ENCODE data around the gene VAT1L. TPM values are rescaled to one million over a fixed set of nuclear protein-coding genes. Genes with fewer than 3 reads are reported as not detected.

The VAT1L gene
- total and polyA plus RNA-seq, 10 of the 15 experiments (the other 5 are each of a cell fraction or from before 2014, with no cell fraction given), result 0.06 to 0.18 (median 0.10) TPM; not detected in 5

- Histone ChIP-seq H3K4me1 (ENCODE audit: control insufficient read depth, insufficient read depth, low read length) (no peaks in the 10 kb centered on the region), H3K27me3 (replicated peaks in 1 of 2; ENCODE audit: control insufficient read depth in 2 of 2, insufficient read depth in 2 of 2, low read length in 1 of 2) (peaks cover 0 to 5% of the 10 kb centered on the region in 2 experiments; a peak in 1 of 4 replicates), H4K20me1 (ENCODE audit: control insufficient read depth, insufficient read depth) (no peaks in the 10 kb centered on the region), H3K9me3 (replicated peaks; ENCODE audit: control insufficient read depth, insufficient read depth, low read length) (no peaks in the 10 kb centered on the region), H3K4me3 (no peak overlapping the region), H3K4me2 (ENCODE audit: control insufficient read depth, insufficient read depth) (no peak overlapping the region), H3K27ac (ENCODE audit: control insufficient read depth, insufficient read depth) (no peak overlapping the region), H3K36me3 (ENCODE audit: control insufficient read depth in 2 of 2, insufficient read depth in 2 of 2, low read length in 1 of 2) (no peaks in the 10 kb centered on the region), H3K79me2 (ENCODE audit: control insufficient read depth, insufficient read depth, low read length) (no peaks in the 10 kb centered on the region), H3K9ac (ENCODE audit: control insufficient read depth, insufficient read depth, low read length) (no peak overlapping the region), H2AFZ (ENCODE audit: control insufficient read depth, low read depth, low read length) (no peak overlapping the region)
- ChIA-PET CTCF (no interaction called here), SMC1A (ENCODE audit: uncharacterized antibody, unreplicated experiment) (no interaction called here), POLR2A (no interaction called here), RAD21 (ENCODE audit: unreplicated experiment) (no interaction called here)
- TF ChIP-seq ZBTB33 (IDR thresholded peaks at IDR 0.05) (no peak), IKZF1 (conservative IDR thresholded peaks at IDR 0.05) (no peak), EZH2 (IDR thresholded peaks at IDR 0.05; ENCODE audit: borderline replicate concordance, control insufficient read depth, low read depth, low read length) (no peak), RCOR1 (conservative IDR thresholded peaks at IDR 0.05; ENCODE audit: low read depth, low read length) (no peak), ZNF24 (IDR thresholded peaks at IDR 0.05) (no peak), SUPT20H (IDR thresholded peaks at IDR 0.05; ENCODE audit: borderline replicate concordance, control insufficient read depth, low read depth, low read length) (no peak), USF2 (IDR thresholded peaks at IDR 0.05; ENCODE audit: borderline replicate concordance, low read depth, low read length) (no peak), PML (IDR thresholded peaks at IDR 0.05; ENCODE audit: low read length) (no peak), USF1 (IDR thresholded peaks at IDR 0.05; ENCODE audit: borderline replicate concordance, extremely low read length, insufficient read depth, low read depth, low read length) (no peak), POLR2AphosphoS5 (IDR thresholded peaks at IDR 0.05; ENCODE audit: low read length) (no peak), TCF3 (IDR thresholded peaks at IDR 0.05; ENCODE audit: borderline replicate concordance, insufficient read depth, low read depth, low read length) (no peak), TCF7 (IDR thresholded peaks at IDR 0.05; ENCODE audit: borderline replicate concordance) (no peak), HDGF (IDR thresholded peaks at IDR 0.05) (no peak)
- WGBS (ENCODE audit: insufficient coverage, insufficient replicate concordance, low lambda C conversion rate, missing lambda C conversion rate), result 32% methylated on average over 3 of the region's 3 CpGs
- ATAC-seq (no peak), DNase-seq (ENCODE audit: low read depth, low spot score) (no peak), FAIRE-seq (no peak)
- no TSS peak for BruUV-seq (replicated peaks)
- intact Hi-C loops (cut with micrococcal nuclease; ENCODE audit: unreplicated experiment), result no loop called here
- in situ Hi-C loops (cut with MboI), result no loop called here
Observed at GRCh38 chr16:77842468-77842867, 54.1 kb downstream of the VAT1L start.
